HG02981 (cell line): Measurements from ENCODE around the gene DOK1.
"Not testable (repeated sequence)": the region's sequence is repeated elsewhere in the genome, so short reads cannot be mapped to it uniquely, and the experiment has no call there.

Experiments used
- ATAC-seq: cut with Tn5 transposase; IDR thresholded peaks from one replicate; pipeline ENCODE4 v1.9.1; 2021; ENCODE audit warnings: mild to moderate bottlenecking, moderate library complexity; ENCODE audit not compliant: unreplicated experiment

Gene DOK1

GRCh38 chr2:74548285-74548899, 6.1 kb upstream of the DOK1 start:
- ATAC-seq, result no peak

- ATAC-seq, result no peak
Measured at GRCh38 chr2:74548900-74549826, 5.4 kb upstream of the DOK1 start.

- no peak for ATAC-seq
Measured at GRCh38 chr2:74550231-74550630, 4.3 kb upstream of the DOK1 start.

GRCh38 chr2:74551530-74551929, 3.0 kb upstream of the DOK1 start:
- ATAC-seq, result no peak

GRCh38 chr2:74551942-74552913, 2.3 kb upstream of the DOK1 start:
- no peak for ATAC-seq

GRCh38 chr2:74552914-74553811, 1.4 kb upstream of the DOK1 start:
- no peak for ATAC-seq

- ATAC-seq, result peak; percentile 30
Measured at GRCh38 chr2:74554820-74555531, 456 bp downstream of the DOK1 start.

- ATAC-seq, result no peak
Measured at GRCh38 chr2:74555610-74556103, 1.1 kb downstream of the DOK1 start.

GRCh38 chr2:74556159-74556558, 1.6 kb downstream of the DOK1 start:
- no peak for ATAC-seq

- no peak for ATAC-seq
Measured at GRCh38 chr2:74556831-74557370, 2.4 kb downstream of the DOK1 start.

- ATAC-seq, result no peak
Measured at GRCh38 chr2:74558284-74559230, 4.0 kb downstream of the DOK1 start.

- no peak for ATAC-seq
Measured at GRCh38 chr2:74559912-74560311, 5.4 kb downstream of the DOK1 start.

- no peak for ATAC-seq
Measured at GRCh38 chr2:74560591-74560990, 6.1 kb downstream of the DOK1 start.

GRCh38 chr2:74561022-74561421, 6.5 kb downstream of the DOK1 start:
- not testable (repeated sequence) for ATAC-seq

- no peak for ATAC-seq
Measured at GRCh38 chr2:74562126-74562775, 7.7 kb downstream of the DOK1 start.

GRCh38 chr2:74564222-74564621, 9.7 kb downstream of the DOK1 start:
- ATAC-seq, result no peak

GRCh38 chr2:74566076-74566753, 11.7 kb downstream of the DOK1 start:
- no peak for ATAC-seq
